Esophagus muscularis mucosa (tissue), 4 donors: ENCODE data around the gene SLC7A14. TPM values are rescaled to one million over a fixed set of nuclear protein-coding genes. Genes with fewer than 3 reads are reported as not detected.
A peak's percentile ranks its signal among the peaks of the same experiment; 100 is the strongest.

Experiments used
- DNase-seq: peaks from one replicate; pipeline ENCODE4 v3.0.0-alpha.2; 2017; ENCODE audit errors: extremely low spot score
- H3K27ac ChIP-seq, 4 donors: fragments of 200-600 bp; sonication (generic); replicated peaks in 1 of 4; 1 replicate in 3 of 4; 2 replicates in 1 of 4; pipeline ENCODE4 v1.5.1; 2016 to 2019; ENCODE audit warnings: mild to moderate bottlenecking in 1 of 4
- H3K27me3 ChIP-seq, 4 donors: fragments of 200-600 bp; sonication (generic); one replicate each; pipeline versions ENCODE4 v1.5.1 to v1.6.0; 2016 to 2019
- H3K36me3 ChIP-seq, 4 donors: fragments of 200-600 bp; sonication (generic); one replicate each; pipeline ENCODE4 v1.5.1; 2016 to 2019
- H3K4me1 ChIP-seq, 4 donors: fragments of 200-600 bp; sonication (generic); one replicate each; pipeline ENCODE4 v1.5.1; 2016 to 2019
- H3K4me3 ChIP-seq, 4 donors: fragments of 200-600 bp; sonication (generic); 1 replicate in 2 of 4; 2 replicates in 2 of 4; pipeline ENCODE4 v1.5.1; 2016 to 2019; ENCODE audit warnings: mild to moderate bottlenecking in 4 of 4, moderate library complexity in 1 of 4
- H3K9me3 ChIP-seq, 4 donors: fragments of 200-600 bp; sonication (generic); 1 replicate in 3 of 4; 2 replicates in 1 of 4; pipeline ENCODE4 v1.5.1; 2016 to 2019
- EP300 ChIP-seq: sonication (generic); formaldehyde crosslinking; IDR thresholded peaks from one replicate; pipeline ENCODE4 v1.6.1; 2017; ENCODE audit warnings: antibody characterized with exemption
- POLR2A ChIP-seq: fragments of 450-650 bp; IDR thresholded peaks from one replicate; pipeline ENCODE4 v1.6.1; 2017; ENCODE audit warnings: antibody characterized with exemption, moderate library complexity, mild to moderate bottlenecking, low read depth
- POLR2AphosphoS5 ChIP-seq, 2 donors: sonication (generic); formaldehyde crosslinking; IDR thresholded peaks; one replicate each; pipeline ENCODE4 v1.6.1; 2017; ENCODE audit warnings: antibody characterized with exemption in 2 of 2
- WGBS: methylation state at CpG from one replicate; pipeline ENCODE4 v1.1.5; 2018; 5-methylcytosine and 5-hydroxymethylcytosine counted together
- intact Hi-C: fragments of 100-400 bp; cut with DNase I; formaldehyde crosslinking; loops from one replicate; pipeline ENCODE4 v1.15.1; 2023
- total RNA-seq, 4 donors: library from RNA; depleted of rRNA; stranded (reverse); fragments of >200 nt; gene quantifications; one replicate each; pipeline versions ENCODE4 v1.1.0 to v1.2.1, GENCODE V29; 2016
- TF ChIP-seq, protein P1 (sequence below), 3 experiments: fragments of 200-600 bp in 2 of 3; fragments of 450-650 bp in 1 of 3; sonication (generic) in 2 of 3; IDR thresholded peaks; one replicate each; pipeline ENCODE4 v1.5.1; 2017 to 2019; ENCODE audit warnings: antibody characterized with exemption in 3 of 3, mild to moderate bottlenecking in 2 of 3, moderate library complexity in 1 of 3

The SLC7A14 gene
- total RNA-seq, 4 donors from 2014 or later, result 0.42 to 1.3 (median 0.58) TPM

DNA sequence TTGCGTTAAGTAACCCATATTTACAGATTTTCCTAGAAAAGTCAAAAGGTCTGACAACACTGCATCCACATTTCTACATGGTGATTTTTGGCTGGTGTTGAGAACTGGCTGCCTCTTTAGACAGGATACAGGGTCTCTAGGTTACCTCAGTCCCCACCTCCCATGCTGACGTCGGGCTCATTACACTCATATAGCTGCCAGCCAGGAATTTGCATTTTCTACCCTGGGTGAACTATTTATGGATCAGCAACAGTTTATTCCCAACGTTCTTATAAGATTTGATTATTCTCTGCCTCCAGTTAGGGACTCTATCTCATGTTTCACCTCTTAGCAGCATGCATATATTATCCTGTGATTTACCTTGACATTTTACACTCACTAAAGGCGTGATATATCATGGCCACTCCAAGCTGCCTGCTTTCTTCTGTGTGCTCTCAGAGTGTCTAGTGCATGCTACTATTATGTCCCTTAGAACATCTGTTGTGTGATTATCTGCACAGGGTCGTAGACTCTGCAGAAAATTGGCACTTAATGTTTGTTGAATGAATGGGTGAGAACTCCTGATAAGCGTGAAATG lies 118.2 kb downstream of the SLC7A14 start:
- Histone ChIP-seq H3K27me3 (peaks cover 0 to 5% (median 0%) of the 10 kb centered on the region in 4 donors), H3K9me3 (no peaks in the 10 kb centered on the region), H3K27ac (no peak overlapping the region), H3K4me1 (no peaks in the 10 kb centered on the region), H3K4me3 (no peak overlapping the region), H3K36me3 (no peaks in the 10 kb centered on the region)
- WGBS, result 76% methylated on average over 7 of the region's 7 CpGs
- intact Hi-C loops, result no loop called here
- peak; percentile 29 for DNase-seq
- TF ChIP-seq, protein P1, sequence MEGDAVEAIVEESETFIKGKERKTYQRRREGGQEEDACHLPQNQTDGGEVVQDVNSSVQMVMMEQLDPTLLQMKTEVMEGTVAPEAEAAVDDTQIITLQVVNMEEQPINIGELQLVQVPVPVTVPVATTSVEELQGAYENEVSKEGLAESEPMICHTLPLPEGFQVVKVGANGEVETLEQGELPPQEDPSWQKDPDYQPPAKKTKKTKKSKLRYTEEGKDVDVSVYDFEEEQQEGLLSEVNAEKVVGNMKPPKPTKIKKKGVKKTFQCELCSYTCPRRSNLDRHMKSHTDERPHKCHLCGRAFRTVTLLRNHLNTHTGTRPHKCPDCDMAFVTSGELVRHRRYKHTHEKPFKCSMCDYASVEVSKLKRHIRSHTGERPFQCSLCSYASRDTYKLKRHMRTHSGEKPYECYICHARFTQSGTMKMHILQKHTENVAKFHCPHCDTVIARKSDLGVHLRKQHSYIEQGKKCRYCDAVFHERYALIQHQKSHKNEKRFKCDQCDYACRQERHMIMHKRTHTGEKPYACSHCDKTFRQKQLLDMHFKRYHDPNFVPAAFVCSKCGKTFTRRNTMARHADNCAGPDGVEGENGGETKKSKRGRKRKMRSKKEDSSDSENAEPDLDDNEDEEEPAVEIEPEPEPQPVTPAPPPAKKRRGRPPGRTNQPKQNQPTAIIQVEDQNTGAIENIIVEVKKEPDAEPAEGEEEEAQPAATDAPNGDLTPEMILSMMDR (IDR thresholded peaks at IDR 0.05), result no peak
- TF ChIP-seq POLR2AphosphoS5 (IDR thresholded peaks at IDR 0.05), result no peak
- no peak for TF ChIP-seq EP300
- no peak for TF ChIP-seq POLR2A

DNA sequence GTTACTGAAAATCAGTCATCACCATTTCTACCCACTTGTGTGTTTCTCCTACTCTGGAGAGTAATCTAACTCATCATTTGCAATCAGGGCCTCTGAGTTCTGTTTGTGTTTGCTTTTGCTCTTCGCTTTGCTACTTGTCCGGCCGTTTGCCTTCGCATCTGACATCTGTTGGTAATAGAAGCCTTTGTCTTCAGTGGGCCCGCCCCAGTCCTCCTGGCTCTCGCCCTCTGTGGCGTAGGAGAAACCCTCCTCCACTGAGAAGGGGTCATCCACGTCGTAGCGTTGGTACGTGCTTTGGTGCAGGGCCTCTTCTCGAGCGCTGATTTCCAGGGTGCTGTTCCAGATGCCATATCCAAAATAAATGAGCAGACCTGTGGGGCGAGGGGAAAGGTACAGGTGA lies 118.9 kb downstream of the SLC7A14 start:
- intact Hi-C loops, result no loop called here
- H3K36me3 ChIP-seq, result no peaks in the 10 kb centered on the region
- no peak overlapping the region for H3K27ac ChIP-seq
- TF ChIP-seq, protein P1 (IDR thresholded peaks at IDR 0.05), result no peak
- TF ChIP-seq EP300 (no peak), POLR2AphosphoS5 (IDR thresholded peaks at IDR 0.05) (no peak), POLR2A (no peak)
- DNase-seq, result peak; percentile 62
- H3K9me3 ChIP-seq, result no peaks in the 10 kb centered on the region
- H3K4me1 ChIP-seq, result no peaks in the 10 kb centered on the region
- WGBS, result 79% methylated on average over 14 of the region's 14 CpGs
- no peak overlapping the region for H3K4me3 ChIP-seq
- H3K27me3 ChIP-seq, result peaks cover 0 to 1% (median 0%) of the 10 kb centered on the region in 4 donors

DNA sequence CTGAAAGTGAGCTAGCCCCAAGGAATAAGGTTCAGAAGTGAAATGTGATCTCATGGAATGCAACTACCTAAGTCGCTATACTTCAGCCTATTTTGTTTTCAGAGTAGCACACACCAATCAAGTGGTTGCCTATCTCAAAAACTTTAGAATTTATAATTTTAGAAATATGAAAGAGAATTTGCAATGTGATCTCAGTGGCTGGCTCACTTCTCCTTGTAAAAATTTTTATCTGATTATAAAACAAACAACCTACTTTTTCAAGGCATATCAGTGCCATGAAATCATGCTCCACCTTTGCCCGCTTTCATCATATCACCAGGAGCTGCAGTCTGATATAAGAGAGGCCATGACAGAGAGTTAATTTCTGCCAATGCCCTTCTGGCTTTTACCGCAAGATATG lies 119.9 kb downstream of the SLC7A14 start:
- Histone ChIP-seq H3K4me1 (no peaks in the 10 kb centered on the region), H3K27me3 (no peaks in the 10 kb centered on the region), H3K9me3 (no peaks in the 10 kb centered on the region), H3K27ac (no peak overlapping the region), H3K4me3 (no peak overlapping the region), H3K36me3 (no peaks in the 10 kb centered on the region)
- TF ChIP-seq POLR2A (no peak), EP300 (no peak), POLR2AphosphoS5 (IDR thresholded peaks at IDR 0.05) (no peak)
- TF ChIP-seq, protein P1 (IDR thresholded peaks at IDR 0.05), result no peak
- WGBS, result 79% methylated on average over 3 of the region's 3 CpGs
- no peak for DNase-seq
- intact Hi-C loops, result no loop called here

DNA sequence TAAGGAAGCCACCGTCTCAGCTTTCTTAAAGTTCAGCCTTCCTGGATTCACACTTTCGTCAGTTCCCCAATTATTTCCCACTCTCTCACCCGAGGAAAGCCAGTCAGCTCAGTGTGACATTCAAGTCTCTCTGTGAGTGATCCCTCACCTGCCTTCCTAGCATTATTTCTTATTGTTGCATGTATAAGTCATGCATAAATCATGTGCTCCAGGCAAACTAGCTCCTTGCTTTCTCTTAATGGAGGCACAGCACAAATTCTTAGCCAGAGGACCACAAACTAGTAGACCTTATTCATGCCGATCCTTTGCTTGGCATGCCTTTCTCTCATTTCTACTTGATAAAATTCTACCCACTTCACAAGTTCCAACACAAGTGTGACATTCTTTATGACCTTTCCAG lies 122.9 kb downstream of the SLC7A14 start:
- DNase-seq, result peak; percentile 42
- no peaks in the 10 kb centered on the region for H3K27me3 ChIP-seq
- no peak overlapping the region for H3K4me3 ChIP-seq
- 70% methylated on average over 4 of the region's 4 CpGs for WGBS
- H3K36me3 ChIP-seq, result no peaks in the 10 kb centered on the region
- no peak overlapping the region for H3K27ac ChIP-seq
- no peaks in the 10 kb centered on the region for H3K4me1 ChIP-seq
- intact Hi-C loops, result no loop called here
- no peaks in the 10 kb centered on the region for H3K9me3 ChIP-seq
- TF ChIP-seq POLR2AphosphoS5 (IDR thresholded peaks at IDR 0.05) (no peak), POLR2A (no peak), EP300 (no peak)
- TF ChIP-seq, protein P1 (IDR thresholded peaks at IDR 0.05), result no peak

DNA sequence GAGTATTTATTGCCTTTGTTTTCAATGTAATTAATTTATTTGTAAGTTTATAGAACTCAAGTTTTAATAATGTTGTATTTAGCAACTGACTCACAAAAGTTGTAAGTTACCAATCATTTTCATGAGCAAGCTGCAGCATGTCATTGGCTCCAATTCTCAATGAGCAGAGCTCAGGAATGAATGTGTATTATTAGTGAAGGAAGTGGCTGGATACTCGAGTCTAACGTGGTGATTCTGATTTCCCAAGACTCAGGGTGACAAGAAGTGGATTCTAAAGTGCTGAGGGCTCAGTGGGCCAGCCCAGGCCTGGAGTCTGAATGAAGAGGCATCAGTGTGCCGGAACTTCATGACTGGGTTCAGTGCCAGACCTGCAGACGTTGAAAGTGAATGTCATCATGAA lies 127.6 kb downstream of the SLC7A14 start:
- Histone ChIP-seq H3K27ac (no peak overlapping the region), H3K36me3 (no peaks in the 10 kb centered on the region), H3K4me3 (no peak overlapping the region), H3K9me3 (no peaks in the 10 kb centered on the region), H3K4me1 (no peaks in the 10 kb centered on the region), H3K27me3 (no peaks in the 10 kb centered on the region)
- no peak for DNase-seq
- WGBS, result 71% methylated on average over 3 of the region's 4 CpGs
- intact Hi-C loops, result no loop called here
- TF ChIP-seq POLR2AphosphoS5 (IDR thresholded peaks at IDR 0.05) (no peak), EP300 (no peak), POLR2A (no peak)
- TF ChIP-seq, protein P1 (IDR thresholded peaks at IDR 0.05), result no peak
